Stimulated activated CD4-positive, alpha-beta T cell treated with anti-CD3 and anti-CD28 coated beads, Interleukin-4, amount 100 ng/mL, for 4 hours (primary cell): ENCODE data around the gene NPBWR2.

Experiments used
- DNase-seq, 2 experiments: peaks; one replicate each; pipeline ENCODE4 v3.0.0-alpha.2; 2020

Gene NPBWR2

GRCh38 chr20:64116541-64117431 lies 9.4 kb upstream of the NPBWR2 start:
- no peak for DNase-seq

DNA sequence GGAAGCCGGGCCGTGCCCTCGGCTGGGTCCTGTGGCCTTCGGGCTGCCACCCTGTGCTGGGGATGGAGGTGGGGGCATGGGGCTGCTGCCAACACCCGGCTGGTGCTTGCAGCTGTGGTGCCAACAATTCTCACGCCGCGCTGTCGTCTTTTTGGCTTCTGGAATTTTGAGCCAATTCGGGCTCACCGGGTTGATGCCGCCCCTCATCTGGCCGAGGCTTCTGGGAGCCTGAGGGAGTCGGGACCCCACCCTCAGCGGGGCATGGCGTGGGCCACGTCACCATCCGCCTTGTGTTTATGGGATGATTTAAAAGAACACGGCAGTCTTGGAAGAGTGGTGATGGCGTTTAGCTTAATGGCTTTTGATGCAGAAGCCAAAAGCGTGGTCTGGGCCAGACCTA lies 8.7 kb upstream of the NPBWR2 start:
- no peak for DNase-seq

GRCh38 chr20:64115171-64115911 lies 8.0 kb upstream of the NPBWR2 start:
- no peak for DNase-seq

DNA sequence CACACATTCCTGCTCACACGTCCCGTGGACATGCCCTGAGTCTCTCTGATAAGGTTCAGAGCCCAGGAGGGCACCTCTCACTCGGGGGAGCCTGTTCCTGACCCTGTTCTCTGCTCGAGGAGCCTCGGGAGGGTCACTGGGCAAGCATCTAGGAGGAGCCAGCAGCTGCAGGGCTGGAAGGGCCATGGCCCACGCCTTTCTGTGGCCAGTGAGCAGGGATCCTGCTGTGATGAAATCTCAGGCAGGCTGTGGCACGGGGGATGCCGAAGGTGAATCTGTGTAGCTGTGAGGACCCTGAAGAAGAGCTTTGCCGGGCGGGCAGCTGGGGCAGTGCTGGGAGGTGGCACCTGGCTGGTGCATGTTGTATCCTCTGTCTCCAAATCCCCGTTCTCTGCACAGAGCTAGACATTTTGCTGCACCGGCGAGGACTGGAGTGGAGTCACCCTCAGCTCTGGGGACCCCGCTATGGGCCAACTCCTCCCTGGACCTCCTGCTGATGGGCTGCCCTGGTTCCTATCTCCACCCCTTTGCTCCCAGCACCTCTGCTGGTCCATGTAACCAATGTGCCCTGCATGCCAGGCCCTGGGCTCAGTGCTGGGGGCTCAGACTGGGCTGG lies 7.1 kb upstream of the NPBWR2 start:
- DNase-seq, result no peak

GRCh38 chr20:64113796-64114355 lies 6.5 kb upstream of the NPBWR2 start:
- no peak for DNase-seq

- DNase-seq, result no peak
Measured at GRCh38 chr20:64113444-64113775, 6.0 kb upstream of the NPBWR2 start.

- DNase-seq, result no peak
Measured at GRCh38 chr20:64112691-64113443, 5.5 kb upstream of the NPBWR2 start.

GRCh38 chr20:64111841-64112641 lies 4.7 kb upstream of the NPBWR2 start:
- DNase-seq, result no peak

GRCh38 chr20:64110411-64111068 lies 3.2 kb upstream of the NPBWR2 start:
- DNase-seq, result no peak

GRCh38 chr20:64109831-64110391 lies 2.5 kb upstream of the NPBWR2 start:
- no peak for DNase-seq

DNA sequence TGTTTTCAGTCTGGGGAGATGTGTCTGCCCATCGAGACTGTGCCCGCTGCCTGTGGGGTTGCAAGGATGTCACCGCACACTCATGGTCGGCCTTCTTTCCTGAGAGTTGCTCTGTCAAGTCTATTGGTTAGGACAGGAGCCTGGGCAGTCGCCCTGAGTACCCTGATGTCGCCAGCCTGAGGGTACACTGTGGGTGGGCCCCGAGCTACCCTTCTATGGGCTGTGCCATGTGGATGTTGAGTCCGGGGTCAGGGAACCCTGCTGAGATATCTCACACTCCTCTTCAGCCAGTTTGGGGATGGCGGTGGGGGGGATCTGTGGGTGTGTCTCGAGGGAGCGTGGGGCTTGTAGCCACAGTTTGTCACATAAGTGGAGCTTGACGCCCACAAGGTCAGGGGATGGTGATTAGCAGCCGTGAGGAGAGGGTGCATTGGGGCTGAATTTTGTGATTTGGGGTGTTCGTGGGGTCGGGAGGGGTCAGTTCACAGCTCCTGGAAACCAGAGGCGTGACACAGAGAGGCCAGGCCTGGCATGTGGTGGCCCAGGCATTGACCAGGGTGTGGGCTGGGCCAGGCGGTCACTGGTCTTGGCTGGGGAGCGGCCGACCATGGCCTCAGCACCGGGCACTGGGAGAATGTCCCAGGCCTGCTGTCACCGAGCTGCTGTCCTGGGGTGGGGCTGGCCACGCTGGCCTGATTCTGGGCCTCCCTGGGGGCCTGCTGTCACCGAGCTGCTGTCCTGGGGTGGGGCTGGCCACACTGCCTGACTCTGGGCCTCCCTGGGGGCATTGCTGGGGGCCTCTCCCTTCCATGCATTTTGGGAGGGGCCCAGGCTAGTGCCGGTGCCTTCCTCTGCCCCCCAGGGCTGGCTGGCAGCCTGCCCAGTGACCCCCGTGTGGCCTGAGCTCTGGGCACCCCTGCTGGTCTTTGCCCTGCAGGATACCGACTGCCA lies 1.6 kb upstream of the NPBWR2 start:
- DNase-seq, result no peak

- DNase-seq, result no peak
Measured at GRCh38 chr20:64107736-64108457, 532 bp upstream of the NPBWR2 start.

- DNase-seq, result no peak
Measured at GRCh38 chr20:64106435-64106961, 867 bp downstream of the NPBWR2 start.

- DNase-seq, result no peak
Measured at GRCh38 chr20:64105846-64106434, 1.4 kb downstream of the NPBWR2 start.

GRCh38 chr20:64104667-64105451 lies 2.5 kb downstream of the NPBWR2 start:
- DNase-seq, result no peak

GRCh38 chr20:64103871-64104666 lies 3.3 kb downstream of the NPBWR2 start:
- DNase-seq, result no peak
